ENCODE data around the gene CARD19.
"Not testable (repeated sequence)": the region's sequence is repeated elsewhere in the genome, so short reads cannot be mapped to it uniquely, and the experiment has no call there.

Gene CARD19

GRCh38 chr9:93100276-93100636 is 4.2 kb downstream of the CARD19 start:
- no peak overlapping the region for H3K4me2 ChIP-seq (ENCODE audit: low read depth, low read length)
- no peak for DNase-seq
- no peak overlapping the region for H3K9ac ChIP-seq (ENCODE audit: low read length)
- peaks cover 88% of the 10 kb centered on the region for H3K79me2 ChIP-seq (ENCODE audit: low read length)
- no peaks in the 10 kb centered on the region for H3K9me3 ChIP-seq (replicated peaks; ENCODE audit: insufficient read depth, low read length)
- no peak overlapping the region for H3K4me3 ChIP-seq (ENCODE audit: low read length)
- no peaks in the 10 kb centered on the region for H4K20me1 ChIP-seq (ENCODE audit: insufficient read depth, low read length)
- no peaks in the 10 kb centered on the region for H3K27me3 ChIP-seq (replicated peaks; ENCODE audit: insufficient read depth, low read length)
- no peaks in the 10 kb centered on the region for H3F3A ChIP-seq (ENCODE audit: insufficient read depth, low read length)
- H3K9me2 ChIP-seq (replicated peaks; ENCODE audit: insufficient read depth, low read length): no peaks in the 10 kb centered on the region
- H3K4me1 ChIP-seq (ENCODE audit: low read length): peaks cover 8% of the 10 kb centered on the region; the same call in 1 of the 2 replicates
- no peaks in the 10 kb centered on the region for H3K36me3 ChIP-seq (replicated peaks; ENCODE audit: insufficient read depth, low read length)
- H2AFZ ChIP-seq (ENCODE audit: low read length): no peak overlapping the region
- TF ChIP-seq CTCF (IDR thresholded peaks at IDR 0.05; ENCODE audit: low read length): no peak
- no peak for TF ChIP-seq EZH2phosphoT487 (IDR thresholded peaks at IDR 0.05; ENCODE audit: low read length)
- no peak for TF ChIP-seq EZH2 (optimal IDR thresholded peaks at IDR 0.05; ENCODE audit: low read depth, low read length)
- H3K27ac ChIP-seq (ENCODE audit: low read length): no peak overlapping the region

- not testable (repeated sequence) for H3K36me3 ChIP-seq (replicated peaks; ENCODE audit: insufficient read depth, low read length); H3F3A ChIP-seq (ENCODE audit: insufficient read depth, low read length); H2AFZ ChIP-seq (ENCODE audit: low read length); DNase-seq; H3K27me3 ChIP-seq (replicated peaks; ENCODE audit: insufficient read depth, low read length); H4K20me1 ChIP-seq (ENCODE audit: insufficient read depth, low read length); H3K27ac ChIP-seq (ENCODE audit: low read length); H3K9ac ChIP-seq (ENCODE audit: low read length); H3K9me3 ChIP-seq (replicated peaks; ENCODE audit: insufficient read depth, low read length); H3K9me2 ChIP-seq (replicated peaks; ENCODE audit: insufficient read depth, low read length); H3K4me3 ChIP-seq (ENCODE audit: low read length); H3K4me2 ChIP-seq (ENCODE audit: low read depth, low read length); H3K4me1 ChIP-seq (ENCODE audit: low read length)
- peaks cover 92% of the 10 kb centered on the region for H3K79me2 ChIP-seq (ENCODE audit: low read length)
Measured at GRCh38 chr9:93101086-93101485, 5.1 kb downstream of the CARD19 start.

- no peaks in the 10 kb centered on the region for H3K9me2 ChIP-seq (replicated peaks; ENCODE audit: insufficient read depth, low read length)
- H3K27me3 ChIP-seq (replicated peaks; ENCODE audit: insufficient read depth, low read length): no peaks in the 10 kb centered on the region
- H3F3A ChIP-seq (ENCODE audit: insufficient read depth, low read length): no peaks in the 10 kb centered on the region
- H3K27ac ChIP-seq (ENCODE audit: low read length): no peak overlapping the region
- DNase-seq: no peak
- no peak overlapping the region for H3K9ac ChIP-seq (ENCODE audit: low read length)
- peaks cover 61% of the 10 kb centered on the region for H3K79me2 ChIP-seq (ENCODE audit: low read length)
- H4K20me1 ChIP-seq (ENCODE audit: insufficient read depth, low read length): no peaks in the 10 kb centered on the region
- no peaks in the 10 kb centered on the region for H3K9me3 ChIP-seq (replicated peaks; ENCODE audit: insufficient read depth, low read length)
- no peaks in the 10 kb centered on the region for H3K36me3 ChIP-seq (replicated peaks; ENCODE audit: insufficient read depth, low read length)
- no peak for TF ChIP-seq EZH2phosphoT487 (IDR thresholded peaks at IDR 0.05; ENCODE audit: low read length)
- no peak for TF ChIP-seq EZH2 (optimal IDR thresholded peaks at IDR 0.05; ENCODE audit: low read depth, low read length)
- TF ChIP-seq CTCF (IDR thresholded peaks at IDR 0.05; ENCODE audit: low read length): no peak
- H3K4me2 ChIP-seq (ENCODE audit: low read depth, low read length): no peak overlapping the region
- H3K4me3 ChIP-seq (ENCODE audit: low read length): no peak overlapping the region
- no peaks in the 10 kb centered on the region; the same call in 1 of the 2 replicates for H3K4me1 ChIP-seq (ENCODE audit: low read length)
- H2AFZ ChIP-seq (ENCODE audit: low read length): no peak overlapping the region
Measured at GRCh38 chr9:93105620-93106019, 9.6 kb downstream of the CARD19 start.

- Histone ChIP-seq H3K27ac (ENCODE audit: low read length) (no peak overlapping the region), H3K36me3 (replicated peaks; ENCODE audit: insufficient read depth, low read length) (no peaks in the 10 kb centered on the region), H3K4me1 (ENCODE audit: low read length) (no peaks in the 10 kb centered on the region; the same call in 1 of the 2 replicates), H3K79me2 (ENCODE audit: low read length) (peaks cover 45% of the 10 kb centered on the region), H3K9me2 (replicated peaks; ENCODE audit: insufficient read depth, low read length) (no peaks in the 10 kb centered on the region), H3K4me3 (ENCODE audit: low read length) (no peak overlapping the region), H3K9me3 (replicated peaks; ENCODE audit: insufficient read depth, low read length) (no peaks in the 10 kb centered on the region), H2AFZ (ENCODE audit: low read length) (no peak overlapping the region), H3K9ac (ENCODE audit: low read length) (no peak overlapping the region), H3K4me2 (ENCODE audit: low read depth, low read length) (no peak overlapping the region), H3K27me3 (replicated peaks; ENCODE audit: insufficient read depth, low read length) (no peaks in the 10 kb centered on the region), H3F3A (ENCODE audit: insufficient read depth, low read length) (no peaks in the 10 kb centered on the region), H4K20me1 (ENCODE audit: insufficient read depth, low read length) (no peaks in the 10 kb centered on the region)
- TF ChIP-seq EZH2phosphoT487 (IDR thresholded peaks at IDR 0.05; ENCODE audit: low read length) (no peak), EZH2 (optimal IDR thresholded peaks at IDR 0.05; ENCODE audit: low read depth, low read length) (no peak), CTCF (IDR thresholded peaks at IDR 0.05; ENCODE audit: low read length) (no peak)
- DNase-seq: no peak
Measured at GRCh38 chr9:93107151-93107824, 11.3 kb downstream of the CARD19 start.

All from MM.1S (cell line).